Measurements from ENCODE around the gene TMLHE.
"Not testable (repeated sequence)": the region's sequence is repeated elsewhere in the genome, so short reads cannot be mapped to it uniquely, and the experiment has no call there.

DNA sequence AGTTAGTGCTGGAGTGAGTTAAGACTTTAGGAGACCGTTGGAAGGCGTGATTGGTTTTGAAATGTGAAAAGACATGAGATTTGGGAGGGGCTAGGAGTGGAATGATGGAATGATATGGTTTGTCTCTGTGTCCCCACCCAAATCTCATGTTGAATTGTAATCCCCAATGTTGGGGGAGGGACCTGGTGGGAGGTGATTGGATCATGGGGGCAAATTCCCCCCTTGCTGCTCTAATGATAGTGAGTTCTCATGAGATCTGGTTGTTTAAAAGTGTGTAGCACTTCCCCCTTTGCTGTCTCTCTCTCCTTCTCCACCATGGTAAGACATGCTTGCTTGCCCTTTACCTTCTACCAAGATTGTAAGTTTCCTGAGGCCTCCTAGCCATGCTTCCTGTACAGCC is 85.7 kb downstream of the TMLHE start:
- TF ChIP-seq POLR2A, EP300, POLR2AphosphoS5 (IDR thresholded peaks at IDR 0.05): not testable (repeated sequence)
- TF ChIP-seq, protein P1, sequence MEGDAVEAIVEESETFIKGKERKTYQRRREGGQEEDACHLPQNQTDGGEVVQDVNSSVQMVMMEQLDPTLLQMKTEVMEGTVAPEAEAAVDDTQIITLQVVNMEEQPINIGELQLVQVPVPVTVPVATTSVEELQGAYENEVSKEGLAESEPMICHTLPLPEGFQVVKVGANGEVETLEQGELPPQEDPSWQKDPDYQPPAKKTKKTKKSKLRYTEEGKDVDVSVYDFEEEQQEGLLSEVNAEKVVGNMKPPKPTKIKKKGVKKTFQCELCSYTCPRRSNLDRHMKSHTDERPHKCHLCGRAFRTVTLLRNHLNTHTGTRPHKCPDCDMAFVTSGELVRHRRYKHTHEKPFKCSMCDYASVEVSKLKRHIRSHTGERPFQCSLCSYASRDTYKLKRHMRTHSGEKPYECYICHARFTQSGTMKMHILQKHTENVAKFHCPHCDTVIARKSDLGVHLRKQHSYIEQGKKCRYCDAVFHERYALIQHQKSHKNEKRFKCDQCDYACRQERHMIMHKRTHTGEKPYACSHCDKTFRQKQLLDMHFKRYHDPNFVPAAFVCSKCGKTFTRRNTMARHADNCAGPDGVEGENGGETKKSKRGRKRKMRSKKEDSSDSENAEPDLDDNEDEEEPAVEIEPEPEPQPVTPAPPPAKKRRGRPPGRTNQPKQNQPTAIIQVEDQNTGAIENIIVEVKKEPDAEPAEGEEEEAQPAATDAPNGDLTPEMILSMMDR (IDR thresholded peaks at IDR 0.05) = not testable (repeated sequence)
